HEK293 (cell line): ENCODE results near the gene SPOCK3.

ENCODE experiments used
- CTCF ChIA-PET: fragments of 350-600 bp; formaldehyde crosslinking; extraction: SDS; loops from one replicate; lab custom pipeline; 2021; ENCODE audit warnings: antibody characterized with exemption; lab: Yijun Ruan, JAX
- POLR2A ChIA-PET: fragments of 300-600 bp; formaldehyde crosslinking; extraction: SDS; loops from one replicate; lab custom pipeline; 2020; ENCODE audit warnings: antibody characterized with exemption, inconsistent platforms; lab: Yijun Ruan, JAX
- H3K27ac ChIP-seq: fragments of 200-500 bp; sonication (Bioruptor generic); 2 replicates; pipeline ENCODE4 v1.5.1; 2014; ENCODE audit warnings: low read depth, low read length, control low read depth, inconsistent platforms; ENCODE audit errors: extremely low read depth
- H3K36me3 ChIP-seq, 2 experiments: fragments of 200-500 bp in 1 of 2; sonication (Bioruptor generic) in 1 of 2; 1 replicate in 1 of 2; 2 replicates in 1 of 2; pipeline ENCODE4 v1.5.1; 2014 to 2017; ENCODE audit warnings: inconsistent platforms in 2 of 2, low read length in 2 of 2; ENCODE audit not compliant: control insufficient read depth in 2 of 2, insufficient read depth in 1 of 2
- H3K4me1 ChIP-seq: fragments of 200-500 bp; sonication (Bioruptor generic); 2 replicates; pipeline ENCODE4 v1.5.1; 2014; ENCODE audit warnings: mild to moderate bottlenecking, low read length, inconsistent platforms; ENCODE audit not compliant: control insufficient read depth, insufficient read depth
- H3K4me3 ChIP-seq: 2 replicates; pipeline ENCODE4 v1.5.1; 2011; ENCODE audit warnings: low read depth, mild to moderate bottlenecking, control low read depth, low read length, moderate library complexity
- H3K9me3 ChIP-seq: fragments of 200-500 bp; sonication (Bioruptor generic); 2 replicates; pipeline ENCODE4 v1.5.1; 2014; ENCODE audit warnings: low read depth, low read length, inconsistent platforms; ENCODE audit not compliant: control insufficient read depth, insufficient read depth
- GLI2 ChIP-seq: fragments of 450-650 bp; formaldehyde crosslinking; IDR thresholded peaks from 2 replicates; pipeline ENCODE4; 2017; ENCODE audit warnings: missing biosample characterization, missing genetic modification characterization, low read depth, borderline replicate concordance
- GLIS1 ChIP-seq: fragments of 450-650 bp; formaldehyde crosslinking; IDR thresholded peaks from 2 replicates; pipeline ENCODE4 v1.5.1; 2016; ENCODE audit warnings: missing biosample characterization, missing genetic modification characterization
- HOXA7 ChIP-seq: sonication (generic); formaldehyde crosslinking; IDR thresholded peaks from 2 replicates; pipeline ENCODE4 v1.8.1; 2022; ENCODE audit warnings: missing genetic modification reagents, borderline replicate concordance
- PATZ1 ChIP-seq: fragments of 450-650 bp; formaldehyde crosslinking; IDR thresholded peaks from 2 replicates; pipeline ENCODE4 v1.5.1; 2016; ENCODE audit warnings: missing biosample characterization, missing genetic modification characterization
- PBX3 ChIP-seq: sonication (generic); formaldehyde crosslinking; IDR thresholded peaks from 2 replicates; pipeline ENCODE4 v1.8.1; 2022; ENCODE audit warnings: mild to moderate bottlenecking, moderate library complexity, missing genetic modification reagents
- ZFP41 ChIP-seq: fragments of 450-650 bp; formaldehyde crosslinking; IDR thresholded peaks from 2 replicates; pipeline ENCODE4 v1.5.1; 2016; ENCODE audit warnings: missing biosample characterization, missing genetic modification characterization, borderline replicate concordance
- ZNF121 ChIP-seq: fragments of 450-650 bp; formaldehyde crosslinking; IDR thresholded peaks from 2 replicates; pipeline ENCODE4 v1.5.1; 2016; ENCODE audit warnings: missing biosample characterization, missing genetic modification characterization
- ZNF175 ChIP-seq: fragments of 450-650 bp; formaldehyde crosslinking; IDR thresholded peaks from 2 replicates; pipeline ENCODE4 v1.5.1; 2016; ENCODE audit warnings: missing biosample characterization, missing genetic modification characterization
- ZNF2 ChIP-seq: fragments of 450-650 bp; formaldehyde crosslinking; IDR thresholded peaks from 2 replicates; pipeline ENCODE4 v1.5.1; 2016; ENCODE audit warnings: missing biosample characterization, missing genetic modification characterization
- ZNF202 ChIP-seq: fragments of 450-650 bp; formaldehyde crosslinking; IDR thresholded peaks from 2 replicates; pipeline ENCODE4 v1.5.1; 2016; ENCODE audit warnings: missing biosample characterization, missing genetic modification characterization, borderline replicate concordance
- ZNF221 ChIP-seq: fragments of 450-650 bp; formaldehyde crosslinking; IDR thresholded peaks from 2 replicates; pipeline ENCODE4 v1.5.1; 2017; ENCODE audit warnings: missing biosample characterization, missing genetic modification characterization, borderline replicate concordance
- ZNF248 ChIP-seq: fragments of 450-650 bp; formaldehyde crosslinking; IDR thresholded peaks from 2 replicates; pipeline ENCODE4 v1.5.1; 2017; ENCODE audit warnings: missing biosample characterization, missing genetic modification characterization
- ZNF366 ChIP-seq: fragments of 450-650 bp; formaldehyde crosslinking; conservative IDR thresholded peaks from 2 replicates; pipeline ENCODE4 v1.5.1; 2016; ENCODE audit warnings: missing biosample characterization, missing genetic modification characterization
- ZNF423 ChIP-seq: fragments of 450-650 bp; formaldehyde crosslinking; IDR thresholded peaks from 2 replicates; pipeline ENCODE4 v1.5.1; 2016; ENCODE audit warnings: missing biosample characterization, missing genetic modification characterization
- ZNF549 ChIP-seq: fragments of 450-650 bp; IDR thresholded peaks from 2 replicates; pipeline ENCODE4 v1.5.1; 2018; ENCODE audit warnings: missing biosample characterization, missing genetic modification characterization, mild to moderate bottlenecking, inconsistent platforms, moderate library complexity
- ZNF560 ChIP-seq: fragments of 450-650 bp; formaldehyde crosslinking; IDR thresholded peaks from 2 replicates; pipeline ENCODE4 v1.5.1; 2017; ENCODE audit warnings: missing biosample characterization, missing genetic modification characterization, borderline replicate concordance
- ZNF610 ChIP-seq: fragments of 450-650 bp; formaldehyde crosslinking; IDR thresholded peaks from 2 replicates; pipeline ENCODE4 v1.5.1; 2016; ENCODE audit warnings: missing biosample characterization, missing genetic modification characterization, borderline replicate concordance
- ZNF707 ChIP-seq: fragments of 450-650 bp; formaldehyde crosslinking; IDR thresholded peaks from 2 replicates; pipeline ENCODE4 v1.5.1; 2016; ENCODE audit warnings: missing biosample characterization, missing genetic modification characterization
- ZNF776 ChIP-seq: fragments of 450-650 bp; formaldehyde crosslinking; IDR thresholded peaks from 2 replicates; pipeline ENCODE4 v1.5.0; 2017; ENCODE audit warnings: missing biosample characterization, missing genetic modification characterization, borderline replicate concordance
- ZSCAN16 ChIP-seq: fragments of 450-650 bp; formaldehyde crosslinking; IDR thresholded peaks from 2 replicates; pipeline ENCODE4 v1.5.1; 2016; ENCODE audit warnings: missing biosample characterization, missing genetic modification characterization
- TF ChIP-seq, protein P1 (sequence below): fragments of 450-650 bp; formaldehyde crosslinking; optimal IDR thresholded peaks from 2 replicates; pipeline ENCODE3; 2016; ENCODE audit warnings: missing biosample characterization, mild to moderate bottlenecking, missing genetic modification characterization
- TF ChIP-seq, protein P2 (sequence below): fragments of 450-650 bp; formaldehyde crosslinking; IDR thresholded peaks from 2 replicates; pipeline ENCODE4 v1.5.1; 2017; ENCODE audit warnings: missing biosample characterization, mild to moderate bottlenecking, missing genetic modification characterization, moderate library complexity
- TF ChIP-seq, protein P3 (sequence below): fragments of 450-650 bp; formaldehyde crosslinking; IDR thresholded peaks from 2 replicates; pipeline ENCODE4 v1.5.1; 2017; ENCODE audit warnings: missing biosample characterization, missing genetic modification characterization

SPOCK3 gene

GRCh38 chr4:166823126-166823525 is 411.2 kb downstream of the SPOCK3 start (continued):
- TF ChIP-seq, protein P1, sequence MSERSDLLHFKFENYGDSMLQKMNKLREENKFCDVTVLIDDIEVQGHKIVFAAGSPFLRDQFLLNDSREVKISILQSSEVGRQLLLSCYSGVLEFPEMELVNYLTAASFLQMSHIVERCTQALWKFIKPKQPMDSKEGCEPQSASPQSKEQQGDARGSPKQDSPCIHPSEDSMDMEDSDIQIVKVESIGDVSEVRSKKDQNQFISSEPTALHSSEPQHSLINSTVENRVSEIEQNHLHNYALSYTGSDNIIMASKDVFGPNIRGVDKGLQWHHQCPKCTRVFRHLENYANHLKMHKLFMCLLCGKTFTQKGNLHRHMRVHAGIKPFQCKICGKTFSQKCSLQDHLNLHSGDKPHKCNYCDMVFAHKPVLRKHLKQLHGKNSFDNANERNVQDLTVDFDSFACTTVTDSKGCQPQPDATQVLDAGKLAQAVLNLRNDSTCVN (tag by site-specific recombination), result no peak
- no peak for TF ChIP-seq ZNF366

- H3K4me1 ChIP-seq, result no peaks in the 10 kb centered on the region
- H3K36me3 ChIP-seq, result no peaks in the 10 kb centered on the region
- no peak overlapping the region for H3K27ac ChIP-seq
- no peaks in the 10 kb centered on the region for H3K9me3 ChIP-seq
- H3K4me3 ChIP-seq, result no peak overlapping the region
- ChIA-PET POLR2A (no interaction called here), CTCF (no interaction called here)
- TF ChIP-seq, protein P2, sequence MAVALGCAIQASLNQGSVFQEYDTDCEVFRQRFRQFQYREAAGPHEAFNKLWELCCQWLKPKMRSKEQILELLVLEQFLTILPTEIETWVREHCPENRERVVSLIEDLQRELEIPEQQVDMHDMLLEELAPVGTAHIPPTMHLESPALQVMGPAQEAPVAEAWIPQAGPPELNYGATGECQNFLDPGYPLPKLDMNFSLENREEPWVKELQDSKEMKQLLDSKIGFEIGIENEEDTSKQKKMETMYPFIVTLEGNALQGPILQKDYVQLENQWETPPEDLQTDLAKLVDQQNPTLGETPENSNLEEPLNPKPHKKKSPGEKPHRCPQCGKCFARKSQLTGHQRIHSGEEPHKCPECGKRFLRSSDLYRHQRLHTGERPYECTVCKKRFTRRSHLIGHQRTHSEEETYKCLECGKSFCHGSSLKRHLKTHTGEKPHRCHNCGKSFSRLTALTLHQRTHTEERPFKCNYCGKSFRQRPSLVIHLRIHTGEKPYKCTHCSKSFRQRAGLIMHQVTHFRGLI (tag by site-specific recombination), result no peak
- TF ChIP-seq ZNF2 (tag by site-specific recombination) (no peak), ZNF560 (tag by site-specific recombination) (no peak), GLIS1 (tag by site-specific recombination) (no peak), GLI2 (tag by site-specific recombination) (no peak), ZNF707 (tag by site-specific recombination) (no peak), ZNF202 (no peak), ZNF776 (tag by site-specific recombination) (no peak), ZNF175 (tag by site-specific recombination) (no peak), ZNF248 (tag by site-specific recombination) (no peak)
- TF ChIP-seq, protein P3, sequence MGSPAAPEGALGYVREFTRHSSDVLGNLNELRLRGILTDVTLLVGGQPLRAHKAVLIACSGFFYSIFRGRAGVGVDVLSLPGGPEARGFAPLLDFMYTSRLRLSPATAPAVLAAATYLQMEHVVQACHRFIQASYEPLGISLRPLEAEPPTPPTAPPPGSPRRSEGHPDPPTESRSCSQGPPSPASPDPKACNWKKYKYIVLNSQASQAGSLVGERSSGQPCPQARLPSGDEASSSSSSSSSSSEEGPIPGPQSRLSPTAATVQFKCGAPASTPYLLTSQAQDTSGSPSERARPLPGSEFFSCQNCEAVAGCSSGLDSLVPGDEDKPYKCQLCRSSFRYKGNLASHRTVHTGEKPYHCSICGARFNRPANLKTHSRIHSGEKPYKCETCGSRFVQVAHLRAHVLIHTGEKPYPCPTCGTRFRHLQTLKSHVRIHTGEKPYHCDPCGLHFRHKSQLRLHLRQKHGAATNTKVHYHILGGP (tag by site-specific recombination), result no peak
Observed at GRCh38 chr4:166822386-166822785, 411.9 kb downstream of the SPOCK3 start.

DNA sequence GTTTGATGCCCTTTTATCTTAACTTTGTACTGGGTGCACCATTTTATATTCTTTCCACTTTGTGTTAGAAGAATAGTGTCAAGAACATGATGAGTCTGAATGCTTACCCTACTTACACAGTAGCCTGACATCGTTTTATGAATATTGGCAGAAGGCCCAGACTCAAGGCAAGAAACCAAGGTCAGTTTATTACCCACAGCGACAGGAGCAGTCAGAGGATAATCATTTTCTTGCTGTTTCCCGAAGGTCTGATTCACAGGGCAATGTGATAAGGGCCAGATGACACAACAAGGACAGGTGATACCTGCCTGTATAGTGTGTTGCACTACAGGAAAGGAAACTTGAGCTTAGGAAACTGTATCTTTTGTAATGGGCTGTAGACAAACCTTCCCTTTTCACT is 417.4 kb downstream of the SPOCK3 start:
- TF ChIP-seq ZNF423 (tag by site-specific recombination) (no peak), PBX3 (CRISPR knock-in tag) (no peak), ZFP41 (tag by site-specific recombination) (no peak), ZNF549 (no peak), ZSCAN16 (tag by site-specific recombination) (no peak), ZNF202 (no peak), HOXA7 (CRISPR knock-in tag) (no peak), ZNF121 (tag by site-specific recombination) (no peak), ZNF221 (tag by site-specific recombination) (no peak), PATZ1 (tag by site-specific recombination) (no peak), ZNF610 (tag by site-specific recombination) (no peak)
- Histone ChIP-seq H3K4me3 (no peak overlapping the region), H3K9me3 (no peaks in the 10 kb centered on the region), H3K4me1 (no peaks in the 10 kb centered on the region), H3K27ac (no peak overlapping the region), H3K36me3 (no peaks in the 10 kb centered on the region)
- CTCF ChIA-PET, result interaction anchor here (0.9 kb wide), 1 partner anchor 33 kb away, joined by 3 read pairs; no protein-coding TSS in a partner anchor
- POLR2A ChIA-PET, result no interaction called here
